LNCaP clone FGC (cell line): Measurements from ENCODE around the gene ARHGAP31.
"Not testable (repeated sequence)": the region's sequence is repeated elsewhere in the genome, so short reads cannot be mapped to it uniquely, and the experiment has no call there.

Source experiments
- DNase-seq: peaks from one replicate; pipeline ENCODE4 v3.0.0-alpha.2; 2011; ENCODE audit warnings: low read depth
- H3K4me3 ChIP-seq: 2 replicates; pipeline ENCODE4 v1.5.1; 2011; ENCODE audit warnings: mild to moderate bottlenecking, low read depth, low read length, control low read depth
- CTCF ChIP-seq: IDR thresholded peaks from 2 replicates; pipeline ENCODE4 v1.5.1; 2012; ENCODE audit warnings: mild to moderate bottlenecking; ENCODE audit not compliant: control insufficient read depth, insufficient read depth; ENCODE audit errors: extremely low read depth

Gene ARHGAP31

DNA sequence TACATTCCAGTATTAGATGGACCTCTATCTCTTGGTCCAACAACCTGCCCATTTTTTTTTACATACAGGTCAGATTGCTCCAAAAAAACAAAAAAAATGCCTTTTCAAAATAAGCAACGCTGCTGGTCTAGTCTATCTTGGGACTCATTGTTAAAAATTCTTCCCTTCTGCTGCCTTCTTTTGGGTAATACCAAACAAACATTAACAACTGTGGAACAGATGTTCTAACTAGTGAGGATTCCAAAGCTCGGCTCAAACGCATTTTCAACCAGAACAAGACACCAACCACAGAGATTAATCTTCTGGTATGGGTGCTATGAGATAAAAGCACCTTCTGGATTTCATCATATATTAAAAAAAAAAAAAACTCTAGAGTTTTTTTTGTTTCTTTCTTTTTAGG lies 24.7 kb downstream of the ARHGAP31 start:
- TF ChIP-seq CTCF, result no peak
- DNase-seq, result no peak
- H3K4me3 ChIP-seq, result no peak overlapping the region

GRCh38 chr3:119319311-119319710 lies 25.1 kb downstream of the ARHGAP31 start:
- no peak overlapping the region for H3K4me3 ChIP-seq
- no peak for DNase-seq
- TF ChIP-seq CTCF, result no peak

GRCh38 chr3:119320785-119321184 lies 26.6 kb downstream of the ARHGAP31 start:
- DNase-seq, H3K4me3 ChIP-seq: not testable (repeated sequence)

DNA sequence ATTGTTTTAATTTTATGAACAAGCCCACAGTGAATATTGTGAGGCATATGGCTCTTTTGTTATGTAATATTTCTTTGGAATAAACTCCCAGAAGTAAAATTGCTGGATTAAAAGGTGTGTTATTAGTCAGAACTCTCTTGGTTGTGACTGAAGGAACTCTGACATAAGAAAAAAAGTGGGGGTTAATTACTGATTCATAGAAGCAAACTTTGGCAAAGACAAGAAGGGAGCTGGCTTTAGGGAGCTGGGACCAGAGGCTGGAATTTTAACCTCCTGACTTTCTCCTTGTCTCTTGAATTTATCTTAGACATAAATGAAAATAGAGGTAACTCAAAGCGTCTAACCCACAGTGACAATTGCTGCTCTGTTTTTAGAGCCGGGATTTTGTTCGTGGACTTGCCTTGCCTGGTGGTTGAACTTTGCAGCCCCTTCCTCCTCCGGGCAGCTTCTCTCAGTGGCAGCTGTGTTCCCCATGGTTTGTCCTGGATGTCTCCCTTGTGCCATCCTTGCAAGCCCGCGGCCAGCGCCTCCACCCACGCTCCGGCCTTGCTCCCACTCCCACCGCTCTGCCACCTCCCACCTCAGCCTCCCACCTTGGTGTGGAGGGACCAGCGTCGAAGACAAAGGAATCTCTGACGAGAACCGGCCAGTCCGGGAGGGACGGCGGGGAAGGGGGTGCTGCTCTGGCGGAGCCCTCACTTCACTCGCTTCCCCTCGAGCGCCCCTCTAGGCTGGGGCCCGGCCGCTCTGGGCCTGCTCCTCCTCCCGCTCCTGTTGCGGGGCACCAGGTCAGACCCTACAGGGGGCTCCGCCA lies 28.0 kb downstream of the ARHGAP31 start:
- no peak for DNase-seq
- no peak for TF ChIP-seq CTCF
- H3K4me3 ChIP-seq, result peak overlapping the region; percentile 52

GRCh38 chr3:119322835-119323722 lies 28.9 kb downstream of the ARHGAP31 start:
- peak; percentile 22 for DNase-seq
- TF ChIP-seq CTCF, result no peak
- H3K4me3 ChIP-seq, result peak overlapping the region; percentile 52

DNA sequence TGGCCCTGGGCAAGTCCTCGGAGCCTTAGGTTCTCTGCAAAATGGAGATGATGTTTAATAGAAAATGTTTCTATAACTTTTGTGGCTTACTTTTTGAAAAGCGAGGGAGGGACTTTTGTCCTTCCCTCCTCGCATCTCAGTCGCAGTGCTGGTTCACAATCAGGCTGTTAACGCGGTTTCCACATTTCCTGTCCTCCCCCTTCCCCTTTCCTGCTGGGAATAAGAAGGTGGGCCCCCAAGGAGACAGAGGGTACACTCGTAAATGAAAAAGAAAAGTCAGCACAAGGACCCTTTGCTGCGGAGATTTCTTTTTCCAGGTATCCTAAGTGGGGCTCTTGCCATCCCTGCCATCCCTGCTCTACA lies 29.5 kb downstream of the ARHGAP31 start:
- H3K4me3 ChIP-seq, result no peak overlapping the region; the same call in 1 of the 2 replicates
- no peak for DNase-seq
- TF ChIP-seq CTCF, result no peak

DNA sequence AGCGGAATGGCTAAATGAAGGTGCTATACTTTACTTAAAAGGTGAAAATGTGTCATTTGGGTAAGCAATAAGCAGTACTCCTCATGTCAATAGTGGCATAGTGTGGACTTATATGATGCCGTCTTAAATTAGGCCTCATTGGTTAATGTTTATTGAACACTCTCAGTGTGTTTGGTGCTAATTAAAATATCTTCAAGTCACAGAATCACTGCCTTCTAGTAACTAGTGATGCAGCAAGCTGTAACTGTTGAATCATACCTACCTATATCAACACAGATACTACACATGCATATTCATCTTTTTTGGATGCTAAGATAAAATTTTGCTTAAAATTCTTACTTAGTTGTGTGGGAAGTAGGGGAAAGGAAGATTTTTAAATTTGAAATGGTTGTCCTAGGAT lies 30.7 kb downstream of the ARHGAP31 start:
- no peak for TF ChIP-seq CTCF
- no peak for DNase-seq
- H3K4me3 ChIP-seq, result no peak overlapping the region
